Spleen (tissue), 11 donors: ENCODE measurements around the gene MAP4K3. TPM values are rescaled to one million over a fixed set of nuclear protein-coding genes. Genes with fewer than 3 reads are reported as not detected.

ENCODE experiments used
- DNase-seq: peaks from one replicate; pipeline ENCODE4 v3.0.0-alpha.2; 2020
- H3K27ac ChIP-seq, 8 donors: fragments of 200-600 bp; sonication (generic) in 7 of 8; 1 replicate in 4 of 8; 2 replicates in 4 of 8; pipeline versions ENCODE4 v1.5.0 to v1.8.0; 2016 to 2021; ENCODE audit warnings: inconsistent platforms in 4 of 8, mild to moderate bottlenecking in 4 of 8, moderate library complexity in 1 of 8
- H3K27me3 ChIP-seq, 7 donors: fragments of 200-600 bp; sonication (generic) in 6 of 7; replicated peaks in 1 of 7; 1 replicate in 4 of 7; 2 replicates in 3 of 7; pipeline versions ENCODE4 v1.5.0 to v1.8.0; 2016 to 2021; ENCODE audit warnings: inconsistent platforms in 3 of 7, mild to moderate bottlenecking in 1 of 7
- H3K36me3 ChIP-seq, 6 donors: fragments of 200-600 bp; sonication (generic) in 5 of 6; 1 replicate in 4 of 6; 2 replicates in 2 of 6; pipeline versions ENCODE4 v1.5.0 to v1.8.0; 2016 to 2021; ENCODE audit warnings: inconsistent platforms in 2 of 6
- H3K4me1 ChIP-seq, 6 donors: fragments of 200-600 bp; sonication (generic) in 5 of 6; 1 replicate in 3 of 6; 2 replicates in 3 of 6; pipeline versions ENCODE4 v1.5.0 to v1.8.0; 2016 to 2021; ENCODE audit warnings: inconsistent platforms in 3 of 6
- H3K4me3 ChIP-seq, 8 donors: fragments of 200-600 bp; sonication (generic) in 7 of 8; 1 replicate in 4 of 8; 2 replicates in 4 of 8; pipeline versions ENCODE4 v1.5.0 to v1.8.0; 2016 to 2021; ENCODE audit warnings: inconsistent platforms in 4 of 8, mild to moderate bottlenecking in 4 of 8, moderate library complexity in 2 of 8
- H3K9me3 ChIP-seq, 8 donors: fragments of 200-600 bp; sonication (generic) in 7 of 8; 1 replicate in 4 of 8; 2 replicates in 4 of 8; pipeline versions ENCODE4 v1.5.0 to v1.8.0; 2016 to 2021; ENCODE audit warnings: inconsistent platforms in 4 of 8
- CTCF ChIP-seq, 11 experiments: fragments of 200-600 bp in 7 of 11; fragments of 450-650 bp in 4 of 11; sonication (generic) in 4 of 11; IDR thresholded peaks in 8 of 11; conservative IDR thresholded peaks in 3 of 11; 1 replicate in 7 of 11; 2 replicates in 4 of 11; pipeline versions ENCODE4 v1.4.0 to v1.8.0; 2016 to 2021; ENCODE audit warnings: antibody characterized with exemption in 11 of 11, inconsistent platforms in 4 of 11, mild to moderate bottlenecking in 1 of 11
- POLR2A ChIP-seq, 3 donors: fragments of 450-650 bp; IDR thresholded peaks; one replicate each; pipeline ENCODE4 v1.5.1; 2017; ENCODE audit warnings: antibody characterized with exemption in 3 of 3, mild to moderate bottlenecking in 1 of 3
- POLR2AphosphoS5 ChIP-seq, 3 donors: sonication (generic); formaldehyde crosslinking; IDR thresholded peaks; one replicate each; pipeline ENCODE4 v1.5.1; 2017; ENCODE audit warnings: antibody characterized with exemption in 3 of 3
- WGBS, 5 donors: extraction: QIAGEN DNeasy Blood & Tissue Kit in 3 of 5; methylation state at CpG; one replicate each; pipeline versions ENCODE4 v1.1.5 to v1.1.7; 2013 to 2018; 5-methylcytosine and 5-hydroxymethylcytosine counted together
- intact Hi-C: fragments of 100-400 bp; cut with DNase I; formaldehyde crosslinking; loops from one replicate; pipeline ENCODE4 v1.15.0; 2023; ENCODE audit warnings: low total_unique reads
- polyA plus RNA-seq, 3 donors: library from polyadenylated mRNA; stranded (reverse); fragments of 200-250 nt; gene quantifications; one replicate each; pipeline ENCODE4 v1.2.1, GENCODE V29; 2013
- total RNA-seq, 7 donors: library from RNA; depleted of rRNA in 3 of 7; stranded (reverse); fragments of >200 nt in 3 of 7; fragmentation: NEBNext Ultra II Directional in 4 of 7; extraction: Animal tissue kit (Norgen Biotek cat#: 25700) in 4 of 7; gene quantifications; one replicate each; pipeline versions ENCODE4 v1.1.0 to v1.2.1, GENCODE V29; 2016 to 2021
- donor health status: healthy with polysubstance abuse.
- donor health status: DM: no; HTN: no; CAD: no; lungs with moderate emphysema.
- donor health status: DM: no; HTN: no; CAD: no.
- donor health status: Bipolar disorder and iron deficiency.
- donor health status: healthy.
- donor health status: DM: no; HTN: no; CAD: no.
- donor health status: DM: yes; HTN: yes; CAD: no.

MAP4K3 gene
- total and polyA plus RNA-seq, 10 donors, result 5.8 to 49.5 (median 32.6) TPM

GRCh38 chr2:39223909-39224308, 213.2 kb downstream of the MAP4K3 start:
- WGBS, 5 donors, result 87 to 98% (median 90%) methylated on average over 1 of the region's 1 CpG
- intact Hi-C loops, result no loop called here

GRCh38 chr2:39221459-39221858, 215.6 kb downstream of the MAP4K3 start:
- H3K9me3 ChIP-seq, result no peaks in the 10 kb centered on the region
- H3K4me1 ChIP-seq, result peaks cover 0 to 13% (median 5%) of the 10 kb centered on the region in 6 donors
- H3K27me3 ChIP-seq, result no peaks in the 10 kb centered on the region
- H3K27ac ChIP-seq, result no peak overlapping the region
- WGBS, 5 donors, result 93 to 98% (median 96%) methylated on average over 3 of the region's 3 CpGs
- TF ChIP-seq CTCF (IDR thresholded peaks at IDR 0.05 in 8 of 11, conservative IDR thresholded peaks at IDR 0.05 in 3 of 11) (no peak), POLR2A (IDR thresholded peaks at IDR 0.05) (no peak), POLR2AphosphoS5 (IDR thresholded peaks at IDR 0.05) (no peak)
- DNase-seq, result no peak
- H3K4me3 ChIP-seq, result no peak overlapping the region
- no peaks in the 10 kb centered on the region for H3K36me3 ChIP-seq
- intact Hi-C loops, result no loop called here

More at GRCh38 chr2:39223909-39224308, 213.2 kb downstream of the MAP4K3 start:
- Histone ChIP-seq H3K4me1 (peaks cover 0 to 14% (median 12%) of the 10 kb centered on the region in 6 donors), H3K36me3 (no peaks in the 10 kb centered on the region), H3K27me3 (no peaks in the 10 kb centered on the region), H3K4me3 (no peak overlapping the region), H3K27ac (no peak overlapping the region), H3K9me3 (no peaks in the 10 kb centered on the region)
- no peak for DNase-seq
- TF ChIP-seq POLR2A (IDR thresholded peaks at IDR 0.05) (no peak), CTCF (IDR thresholded peaks at IDR 0.05 in 8 of 11, conservative IDR thresholded peaks at IDR 0.05 in 3 of 11) (no peak), POLR2AphosphoS5 (IDR thresholded peaks at IDR 0.05) (no peak)

- H3K4me1 ChIP-seq, result peaks cover 0 to 18% (median 5%) of the 10 kb centered on the region in 6 donors
- no peaks in the 10 kb centered on the region for H3K27me3 ChIP-seq
- TF ChIP-seq POLR2AphosphoS5 (IDR thresholded peaks at IDR 0.05) (no peak), CTCF (IDR thresholded peaks at IDR 0.05 in 8 of 11, conservative IDR thresholded peaks at IDR 0.05 in 3 of 11) (no peak), POLR2A (IDR thresholded peaks at IDR 0.05) (no peak)
- H3K27ac ChIP-seq, result no peak overlapping the region
- intact Hi-C loops, result no loop called here
- no peak overlapping the region for H3K4me3 ChIP-seq
- no peak for DNase-seq
- no peaks in the 10 kb centered on the region for H3K9me3 ChIP-seq
- WGBS, 5 donors, result 91 to 97% (median 95%) methylated on average over 2 of the region's 2 CpGs
- no peaks in the 10 kb centered on the region for H3K36me3 ChIP-seq
These were observed 216.9 kb downstream of the MAP4K3 start for GRCh38 chr2:39220136-39220535.

- intact Hi-C loops, result no loop called here
- 88 to 98% (median 95%) methylated on average over 5 of the region's 5 CpGs for WGBS, 5 donors
- TF ChIP-seq POLR2A (IDR thresholded peaks at IDR 0.05) (no peak), CTCF (IDR thresholded peaks at IDR 0.05 in 8 of 11, conservative IDR thresholded peaks at IDR 0.05 in 3 of 11) (no peak), POLR2AphosphoS5 (IDR thresholded peaks at IDR 0.05) (no peak)
- peaks cover 0 to 18% (median 5%) of the 10 kb centered on the region in 6 donors for H3K4me1 ChIP-seq
- H3K4me3 ChIP-seq, result no peak overlapping the region
- H3K27me3 ChIP-seq, result no peaks in the 10 kb centered on the region
- DNase-seq, result no peak
- no peaks in the 10 kb centered on the region for H3K9me3 ChIP-seq
- H3K27ac ChIP-seq, result peak overlapping the region in 2 of 8 donors; percentile 73 to 78
- no peaks in the 10 kb centered on the region for H3K36me3 ChIP-seq
These were observed 218.7 kb downstream of the MAP4K3 start for GRCh38 chr2:39218391-39218790.
